Pulmonary artery endothelial cell (primary cell): Measurements from ENCODE around the gene KRT3. TPM values are rescaled to one million over a fixed set of nuclear protein-coding genes. Genes with fewer than 3 reads are reported as not detected.

ENCODE experiments used
- total RNA-seq: library from RNA; depleted of rRNA; stranded (reverse); fragments of >200 nt; gene quantifications from 2 replicates; pipeline ENCODE4 v1.2.3, GENCODE V29; 2014

The KRT3 gene
- total RNA-seq, 1 donor from 2014 or later: not detected

Other genes starting within 250 kb of the KRT3 start
- gene KRT71, start 243.0 kb downstream of the KRT3 start, total RNA-seq: not detected in 2 replicates
- not detected in 2 replicates for gene KRT74, start 222.3 kb downstream of the KRT3 start, total RNA-seq
- gene KRT72, start 194.7 kb downstream of the KRT3 start, total RNA-seq: not detected in 2 replicates
- not detected in 2 replicates for gene KRT73, start 177.6 kb downstream of the KRT3 start, total RNA-seq
- not detected in 2 replicates for gene KRT2, start 143.9 kb downstream of the KRT3 start, total RNA-seq
- gene KRT1, start 115.7 kb downstream of the KRT3 start, total RNA-seq: not detected in 2 replicates
- not detected in 2 replicates for gene KRT77, start 92.6 kb downstream of the KRT3 start, total RNA-seq
- gene KRT76, start 18.8 kb downstream of the KRT3 start, total RNA-seq: not detected in 2 replicates
- not detected in 2 replicates for gene KRT4, start 18.0 kb upstream of the KRT3 start, total RNA-seq
- not detected in 2 replicates for gene KRT79, start 38.2 kb upstream of the KRT3 start, total RNA-seq
- gene KRT78, start 52.9 kb upstream of the KRT3 start, total RNA-seq: not detected in 2 replicates
- 8.8 and 16.0 TPM in 2 replicates for gene KRT8, start 109.0 kb upstream of the KRT3 start, total RNA-seq
- 237 and 375 TPM in 2 replicates for gene KRT18, start 153.0 kb upstream of the KRT3 start, total RNA-seq
- 1,078 and 1,340 TPM in 2 replicates for gene EIF4B, start 210.3 kb upstream of the KRT3 start, total RNA-seq